Liver (tissue), 9 donors: Measurements from ENCODE around the gene IRF4. TPM values are rescaled to one million over a fixed set of nuclear protein-coding genes. Genes with fewer than 3 reads are reported as not detected.

ENCODE experiments used
- DNase-seq: peaks from one replicate; pipeline ENCODE4 v3.0.0-alpha.2; 2017; ENCODE audit warnings: low spot score
- H3K27ac ChIP-seq, 2 donors: one replicate each; pipeline ENCODE4 v1.7.0; 2013; ENCODE audit warnings: inconsistent platforms in 2 of 2, low read length in 2 of 2, control low read depth in 1 of 2, low read depth in 1 of 2, mild to moderate bottlenecking in 1 of 2
- H3K27me3 ChIP-seq, 4 donors: one replicate each; pipeline versions ENCODE4 v1.6.1 to v1.7.0; 2013; ENCODE audit warnings: low read length in 3 of 4, inconsistent platforms in 1 of 4, mild to moderate bottlenecking in 1 of 4, moderate library complexity in 1 of 4; ENCODE audit not compliant: control insufficient read depth in 4 of 4, insufficient read depth in 4 of 4
- H3K36me3 ChIP-seq, 4 donors: one replicate each; pipeline versions ENCODE4 v1.6.1 to v1.7.0; 2013; ENCODE audit warnings: low read length in 3 of 4, mild to moderate bottlenecking in 3 of 4, low read depth in 1 of 4, moderate library complexity in 1 of 4; ENCODE audit not compliant: control insufficient read depth in 4 of 4, insufficient read depth in 3 of 4
- H3K4me1 ChIP-seq, 4 donors: one replicate each; pipeline versions ENCODE4 v1.6.1 to v1.7.0; 2013; ENCODE audit warnings: low read length in 3 of 4, mild to moderate bottlenecking in 3 of 4, moderate library complexity in 1 of 4; ENCODE audit not compliant: control insufficient read depth in 4 of 4, insufficient read depth in 4 of 4
- H3K4me3 ChIP-seq, 3 donors: one replicate each; pipeline versions ENCODE4 v1.6.1 to v1.7.0; 2013; ENCODE audit warnings: low read length in 3 of 3, control low read depth in 1 of 3, low read depth in 1 of 3, mild to moderate bottlenecking in 1 of 3
- H3K9ac ChIP-seq, 2 donors: one replicate each; pipeline ENCODE4 v1.7.0; 2013; ENCODE audit warnings: low read length in 2 of 2, mild to moderate bottlenecking in 2 of 2, moderate library complexity in 2 of 2, control low read depth in 1 of 2, low read depth in 1 of 2
- H3K9me3 ChIP-seq, 4 donors: one replicate each; pipeline versions ENCODE4 v1.6.1 to v1.7.0; 2013; ENCODE audit warnings: low read length in 3 of 4; ENCODE audit not compliant: control insufficient read depth in 4 of 4
- EGR1 ChIP-seq, 2 donors: IDR thresholded peaks; 2 replicates each; pipeline ENCODE4 v1.6.1; 2016 to 2018; ENCODE audit warnings: antibody characterized with exemption in 2 of 2, low read depth in 2 of 2
- FOXA1 ChIP-seq: IDR thresholded peaks from 2 replicates; pipeline ENCODE4 v1.6.1; 2016; ENCODE audit warnings: antibody characterized with exemption
- FOXA2 ChIP-seq: IDR thresholded peaks from 2 replicates; pipeline ENCODE4 v1.6.1; 2016; ENCODE audit warnings: antibody characterized with exemption
- GABPA ChIP-seq, 2 donors: IDR thresholded peaks in 1 of 2; conservative IDR thresholded peaks in 1 of 2; 2 replicates each; pipeline ENCODE4 v1.6.1; 2016; ENCODE audit warnings: antibody characterized with exemption in 2 of 2, mild to moderate bottlenecking in 1 of 2, moderate library complexity in 1 of 2
- HNF4A ChIP-seq, 2 donors: conservative IDR thresholded peaks; 2 replicates each; pipeline ENCODE4 v1.6.1; 2016; ENCODE audit warnings: antibody characterized with exemption in 2 of 2, mild to moderate bottlenecking in 2 of 2
- HNF4G ChIP-seq: IDR thresholded peaks from 2 replicates; pipeline ENCODE4 v1.6.1; 2016; ENCODE audit warnings: antibody characterized with exemption
- JUND ChIP-seq, 2 donors: IDR thresholded peaks; 2 replicates each; pipeline ENCODE4 v1.6.1; 2016; ENCODE audit warnings: antibody characterized with exemption in 2 of 2
- NR2F2 ChIP-seq: IDR thresholded peaks from 2 replicates; pipeline ENCODE4 v1.6.1; 2016; ENCODE audit warnings: antibody characterized with exemption
- RAD21 ChIP-seq, 2 donors: IDR thresholded peaks; 2 replicates each; pipeline ENCODE4 v1.6.1; 2016; ENCODE audit warnings: antibody characterized with exemption in 2 of 2, mild to moderate bottlenecking in 2 of 2
- RXRA ChIP-seq, 2 donors: IDR thresholded peaks; 2 replicates each; pipeline ENCODE4 v1.6.1; 2017 to 2018; ENCODE audit warnings: antibody characterized with exemption in 2 of 2, mild to moderate bottlenecking in 1 of 2
- SP1 ChIP-seq: IDR thresholded peaks from 2 replicates; pipeline ENCODE4 v1.6.1; 2018; ENCODE audit warnings: antibody characterized with exemption, mild to moderate bottlenecking
- TAF1 ChIP-seq: conservative IDR thresholded peaks from 2 replicates; pipeline ENCODE4 v1.6.1; 2016; ENCODE audit warnings: antibody characterized with exemption, mild to moderate bottlenecking
- YY1 ChIP-seq: IDR thresholded peaks from 2 replicates; pipeline ENCODE4 v1.6.1; 2016; ENCODE audit warnings: antibody characterized with exemption, mild to moderate bottlenecking
- WGBS: extraction: QIAGEN DNeasy Blood & Tissue Kit; methylation state at CpG from one replicate; pipeline ENCODE4 v1.1.7; 2013; 5-methylcytosine and 5-hydroxymethylcytosine counted together
- polyA plus RNA-seq, 2 donors: library from polyadenylated mRNA; stranded (reverse) in 1 of 2; unstranded in 1 of 2; fragments of 200-250 nt in 1 of 2; fragments of >200 nt in 1 of 2; fragmentation: Nextera tagmentation in 1 of 2; extraction: Ambion mirVana in 1 of 2; gene quantifications; one replicate each; pipeline versions ENCODE4 v1.2.1 to v1.2.3, GENCODE V29; 2013 to 2015
- total RNA-seq, 2 donors: library from RNA; depleted of rRNA; stranded (reverse); fragments of >200 nt; gene quantifications; one replicate each; pipeline ENCODE4 v1.2.3, GENCODE V29; 2014
- TF ChIP-seq, protein P1 (sequence below): IDR thresholded peaks from 2 replicates; pipeline ENCODE4 v1.6.1; 2016; ENCODE audit warnings: antibody characterized with exemption
- TF ChIP-seq, protein P2 (sequence below): IDR thresholded peaks from 2 replicates; pipeline ENCODE4 v1.6.1; 2016; ENCODE audit warnings: antibody characterized with exemption, mild to moderate bottlenecking
- TF ChIP-seq, protein P3 (sequence below): IDR thresholded peaks from 2 replicates; pipeline ENCODE4 v1.6.1; 2016; ENCODE audit warnings: antibody characterized with exemption
- TF ChIP-seq, protein P4 (sequence below): IDR thresholded peaks from 2 replicates; pipeline ENCODE4 v1.6.1; 2016; ENCODE audit warnings: antibody characterized with exemption
- TF ChIP-seq, protein P5 (sequence below): fragments of 150-350 bp; IDR thresholded peaks from 2 replicates; pipeline ENCODE4 v1.5.1; 2017; ENCODE audit warnings: improper control_type of control experiment, low read depth, low read length; ENCODE audit not compliant: missing input control
- donor health status: healthy.
- donor health status: healthy.
- donor health status: healthy.
- donor health status: healthy.
- donor health status: healthy.

IRF4 gene
- total and polyA plus RNA-seq, 4 donors, result 0.68 to 1.6 (median 1.1) TPM

DNA sequence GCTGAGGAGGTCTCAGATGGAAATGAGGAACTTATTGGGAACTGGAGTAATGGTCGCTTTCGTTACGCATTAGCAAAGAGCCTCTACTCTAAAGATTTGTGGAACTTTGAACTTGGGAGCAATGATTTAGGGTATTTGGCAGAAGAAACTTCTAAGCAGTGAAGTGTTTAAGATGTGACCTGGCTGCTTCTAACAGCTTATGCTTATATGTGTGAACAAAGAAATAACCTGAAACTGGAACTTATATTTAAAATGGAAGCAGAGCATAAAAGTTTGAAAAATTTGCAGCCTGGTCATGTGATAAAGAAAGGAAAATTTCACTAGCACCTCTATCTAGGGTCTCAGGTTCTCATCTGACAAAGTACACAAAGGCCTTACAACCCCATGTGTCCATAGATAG lies 23.5 kb downstream of the IRF4 start:
- Histone ChIP-seq H3K27me3 (no peaks in the 10 kb centered on the region), H3K4me1 (no peaks in the 10 kb centered on the region), H3K27ac (no peak overlapping the region), H3K9ac (no peak overlapping the region), H3K4me3 (no peak overlapping the region), H3K9me3 (peaks cover 2 to 14% (median 5%) of the 10 kb centered on the region in 4 donors), H3K36me3 (no peaks in the 10 kb centered on the region)
- no peak for DNase-seq
- WGBS, result 98% methylated on average over 3 of the region's 3 CpGs
- TF ChIP-seq YY1 (no peak), HNF4A (conservative IDR thresholded peaks at IDR 0.05) (no peak), HNF4G (no peak), RXRA (IDR thresholded peaks at IDR 0.05) (no peak), GABPA (IDR thresholded peaks at IDR 0.05 in 1 of 2, conservative IDR thresholded peaks at IDR 0.05 in 1 of 2) (no peak), JUND (IDR thresholded peaks at IDR 0.05) (no peak), SP1 (no peak), FOXA1 (no peak), NR2F2 (no peak), RAD21 (IDR thresholded peaks at IDR 0.05) (no peak), EGR1 (IDR thresholded peaks at IDR 0.05; ENCODE audit: low read depth in 2 of 2) (no peak), TAF1 (no peak), FOXA2 (no peak)
- TF ChIP-seq, protein P1, sequence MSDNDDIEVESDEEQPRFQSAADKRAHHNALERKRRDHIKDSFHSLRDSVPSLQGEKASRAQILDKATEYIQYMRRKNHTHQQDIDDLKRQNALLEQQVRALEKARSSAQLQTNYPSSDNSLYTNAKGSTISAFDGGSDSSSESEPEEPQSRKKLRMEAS, result no peak
- TF ChIP-seq, protein P2, sequence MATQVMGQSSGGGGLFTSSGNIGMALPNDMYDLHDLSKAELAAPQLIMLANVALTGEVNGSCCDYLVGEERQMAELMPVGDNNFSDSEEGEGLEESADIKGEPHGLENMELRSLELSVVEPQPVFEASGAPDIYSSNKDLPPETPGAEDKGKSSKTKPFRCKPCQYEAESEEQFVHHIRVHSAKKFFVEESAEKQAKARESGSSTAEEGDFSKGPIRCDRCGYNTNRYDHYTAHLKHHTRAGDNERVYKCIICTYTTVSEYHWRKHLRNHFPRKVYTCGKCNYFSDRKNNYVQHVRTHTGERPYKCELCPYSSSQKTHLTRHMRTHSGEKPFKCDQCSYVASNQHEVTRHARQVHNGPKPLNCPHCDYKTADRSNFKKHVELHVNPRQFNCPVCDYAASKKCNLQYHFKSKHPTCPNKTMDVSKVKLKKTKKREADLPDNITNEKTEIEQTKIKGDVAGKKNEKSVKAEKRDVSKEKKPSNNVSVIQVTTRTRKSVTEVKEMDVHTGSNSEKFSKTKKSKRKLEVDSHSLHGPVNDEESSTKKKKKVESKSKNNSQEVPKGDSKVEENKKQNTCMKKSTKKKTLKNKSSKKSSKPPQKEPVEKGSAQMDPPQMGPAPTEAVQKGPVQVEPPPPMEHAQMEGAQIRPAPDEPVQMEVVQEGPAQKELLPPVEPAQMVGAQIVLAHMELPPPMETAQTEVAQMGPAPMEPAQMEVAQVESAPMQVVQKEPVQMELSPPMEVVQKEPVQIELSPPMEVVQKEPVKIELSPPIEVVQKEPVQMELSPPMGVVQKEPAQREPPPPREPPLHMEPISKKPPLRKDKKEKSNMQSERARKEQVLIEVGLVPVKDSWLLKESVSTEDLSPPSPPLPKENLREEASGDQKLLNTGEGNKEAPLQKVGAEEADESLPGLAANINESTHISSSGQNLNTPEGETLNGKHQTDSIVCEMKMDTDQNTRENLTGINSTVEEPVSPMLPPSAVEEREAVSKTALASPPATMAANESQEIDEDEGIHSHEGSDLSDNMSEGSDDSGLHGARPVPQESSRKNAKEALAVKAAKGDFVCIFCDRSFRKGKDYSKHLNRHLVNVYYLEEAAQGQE, result no peak
- TF ChIP-seq, protein P3, sequence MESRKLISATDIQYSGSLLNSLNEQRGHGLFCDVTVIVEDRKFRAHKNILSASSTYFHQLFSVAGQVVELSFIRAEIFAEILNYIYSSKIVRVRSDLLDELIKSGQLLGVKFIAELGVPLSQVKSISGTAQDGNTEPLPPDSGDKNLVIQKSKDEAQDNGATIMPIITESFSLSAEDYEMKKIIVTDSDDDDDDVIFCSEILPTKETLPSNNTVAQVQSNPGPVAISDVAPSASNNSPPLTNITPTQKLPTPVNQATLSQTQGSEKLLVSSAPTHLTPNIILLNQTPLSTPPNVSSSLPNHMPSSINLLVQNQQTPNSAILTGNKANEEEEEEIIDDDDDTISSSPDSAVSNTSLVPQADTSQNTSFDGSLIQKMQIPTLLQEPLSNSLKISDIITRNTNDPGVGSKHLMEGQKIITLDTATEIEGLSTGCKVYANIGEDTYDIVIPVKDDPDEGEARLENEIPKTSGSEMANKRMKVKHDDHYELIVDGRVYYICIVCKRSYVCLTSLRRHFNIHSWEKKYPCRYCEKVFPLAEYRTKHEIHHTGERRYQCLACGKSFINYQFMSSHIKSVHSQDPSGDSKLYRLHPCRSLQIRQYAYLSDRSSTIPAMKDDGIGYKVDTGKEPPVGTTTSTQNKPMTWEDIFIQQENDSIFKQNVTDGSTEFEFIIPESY, result no peak
- TF ChIP-seq, protein P4, sequence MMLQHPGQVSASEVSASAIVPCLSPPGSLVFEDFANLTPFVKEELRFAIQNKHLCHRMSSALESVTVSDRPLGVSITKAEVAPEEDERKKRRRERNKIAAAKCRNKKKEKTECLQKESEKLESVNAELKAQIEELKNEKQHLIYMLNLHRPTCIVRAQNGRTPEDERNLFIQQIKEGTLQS, result no peak
- TF ChIP-seq, protein P5, sequence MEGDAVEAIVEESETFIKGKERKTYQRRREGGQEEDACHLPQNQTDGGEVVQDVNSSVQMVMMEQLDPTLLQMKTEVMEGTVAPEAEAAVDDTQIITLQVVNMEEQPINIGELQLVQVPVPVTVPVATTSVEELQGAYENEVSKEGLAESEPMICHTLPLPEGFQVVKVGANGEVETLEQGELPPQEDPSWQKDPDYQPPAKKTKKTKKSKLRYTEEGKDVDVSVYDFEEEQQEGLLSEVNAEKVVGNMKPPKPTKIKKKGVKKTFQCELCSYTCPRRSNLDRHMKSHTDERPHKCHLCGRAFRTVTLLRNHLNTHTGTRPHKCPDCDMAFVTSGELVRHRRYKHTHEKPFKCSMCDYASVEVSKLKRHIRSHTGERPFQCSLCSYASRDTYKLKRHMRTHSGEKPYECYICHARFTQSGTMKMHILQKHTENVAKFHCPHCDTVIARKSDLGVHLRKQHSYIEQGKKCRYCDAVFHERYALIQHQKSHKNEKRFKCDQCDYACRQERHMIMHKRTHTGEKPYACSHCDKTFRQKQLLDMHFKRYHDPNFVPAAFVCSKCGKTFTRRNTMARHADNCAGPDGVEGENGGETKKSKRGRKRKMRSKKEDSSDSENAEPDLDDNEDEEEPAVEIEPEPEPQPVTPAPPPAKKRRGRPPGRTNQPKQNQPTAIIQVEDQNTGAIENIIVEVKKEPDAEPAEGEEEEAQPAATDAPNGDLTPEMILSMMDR, result no peak
